IMR-90 (cell line): Measurements from ENCODE around the gene P2RX3. TPM values are rescaled to one million over a fixed set of nuclear protein-coding genes. Genes with fewer than 3 reads are reported as not detected.
"Not testable (repeated sequence)": the region's sequence is repeated elsewhere in the genome, so short reads cannot be mapped to it uniquely, and the experiment has no call there.

Experiments
- ATAC-seq: fragments of 200-7000 bp; cut with Tn5 transposase; 2 replicates; pipeline ENCODE4 v1.9.1; 2020; ENCODE audit warnings: low read depth, mild to moderate bottlenecking, moderate library complexity
- BruUV-seq: library from RNA; stranded (reverse); fragments of 400-500 nt; replicated peaks from 2 replicates; lab custom pipeline; 2021; lab: Mats Ljungman, UMichigan
- CTCF ChIA-PET: fragments of 300-600 bp; formaldehyde crosslinking; extraction: SDS; loops from one replicate; lab custom pipeline; 2021; ENCODE audit warnings: antibody characterized with exemption; lab: Yijun Ruan, JAX
- POLR2A ChIA-PET: fragments of 300-600 bp; sonication (Branson Sonifier 250); formaldehyde crosslinking; loops from one replicate; lab custom pipeline; 2022; ENCODE audit warnings: antibody characterized with exemption; ENCODE audit not compliant: unreplicated experiment; lab: Charles Lee
- DNase-seq: peaks from one replicate; pipeline ENCODE4 v3.0.0; 2013
- H2AFZ ChIP-seq: replicated peaks from 2 replicates; pipeline ENCODE3; 2013; ENCODE audit warnings: low read length, mild to moderate bottlenecking; ENCODE audit not compliant: poor library complexity
- H2AK5ac ChIP-seq: 2 replicates; pipeline ENCODE4 v1.6.1; 2013; ENCODE audit warnings: low read depth, low read length, inconsistent platforms
- H2AK9ac ChIP-seq: replicated peaks from 2 replicates; pipeline ENCODE3; 2013; ENCODE audit warnings: mild to moderate bottlenecking, low read depth, low read length, moderate library complexity; ENCODE audit not compliant: poor library complexity
- H2BK120ac ChIP-seq: 2 replicates; pipeline ENCODE4 v1.6.1; 2013; ENCODE audit warnings: low read depth, low read length, inconsistent platforms
- H2BK15ac ChIP-seq: 3 replicates; pipeline ENCODE4 v1.6.1; 2013; ENCODE audit warnings: low read depth, low read length, inconsistent platforms
- H2BK20ac ChIP-seq: 2 replicates; pipeline ENCODE4 v1.6.1; 2013; ENCODE audit warnings: low read depth, mild to moderate bottlenecking, inconsistent platforms, low read length, moderate library complexity
- H2BK5ac ChIP-seq: 2 replicates; pipeline ENCODE4 v1.6.1; 2013; ENCODE audit warnings: mild to moderate bottlenecking, low read depth, low read length, inconsistent platforms; ENCODE audit not compliant: poor library complexity, severe bottlenecking
- H3K14ac ChIP-seq: replicated peaks from 2 replicates; pipeline ENCODE4 v1.6.1; 2013; ENCODE audit warnings: low read depth, low read length, inconsistent platforms
- H3K18ac ChIP-seq: 2 replicates; pipeline ENCODE4 v1.6.1; 2013; ENCODE audit warnings: low read depth, low read length, control low read depth
- H3K23ac ChIP-seq: 2 replicates; pipeline ENCODE4 v1.6.1; 2013; ENCODE audit warnings: low read depth, low read length, inconsistent platforms
- H3K27ac ChIP-seq: 2 replicates; pipeline ENCODE4 v1.5.1; 2013; ENCODE audit warnings: mild to moderate bottlenecking, control low read depth, low read length; ENCODE audit not compliant: insufficient read depth
- H3K27me3 ChIP-seq: 2 replicates; pipeline ENCODE4 v1.6.1; 2013; ENCODE audit warnings: low read length; ENCODE audit not compliant: control insufficient read depth, insufficient read depth
- H3K36me3 ChIP-seq: 2 replicates; pipeline ENCODE4 v1.6.1; 2013; ENCODE audit warnings: low read length, mixed read lengths; ENCODE audit not compliant: control insufficient read depth, insufficient read depth
- H3K4ac ChIP-seq: 2 replicates; pipeline ENCODE4 v1.6.1; 2013; ENCODE audit warnings: low read depth, low read length, inconsistent platforms
- H3K4me1 ChIP-seq: 2 replicates; pipeline ENCODE4 v1.6.1; 2013; ENCODE audit warnings: low read length, mixed read lengths; ENCODE audit not compliant: control insufficient read depth, insufficient read depth
- H3K4me2 ChIP-seq: 2 replicates; pipeline ENCODE4 v1.6.1; 2013; ENCODE audit warnings: low read depth, mild to moderate bottlenecking, control low read depth, low read length, moderate library complexity
- H3K4me3 ChIP-seq: 2 replicates; pipeline ENCODE4 v1.5.1; 2013; ENCODE audit warnings: low read depth, mild to moderate bottlenecking, control low read depth, low read length, moderate library complexity; ENCODE audit not compliant: insufficient read depth
- H3K56ac ChIP-seq: 2 replicates; pipeline ENCODE4 v1.6.1; 2013; ENCODE audit warnings: low read length, inconsistent platforms; ENCODE audit not compliant: insufficient read depth; ENCODE audit errors: extremely low read depth
- H3K79me1 ChIP-seq, 2 experiments: 2 replicates each; pipeline ENCODE4 v1.6.1; 2013; ENCODE audit warnings: low read length in 2 of 2, inconsistent platforms in 1 of 2, low read depth in 1 of 2
- H3K9ac ChIP-seq: 2 replicates; pipeline ENCODE4 v1.6.1; 2013; ENCODE audit warnings: low read depth, low read length, control low read depth
- H3K9me1 ChIP-seq: 2 replicates; pipeline ENCODE4 v1.6.1; 2013; ENCODE audit warnings: low read length, inconsistent platforms; ENCODE audit not compliant: insufficient read depth
- H3K9me3 ChIP-seq: 2 replicates; pipeline ENCODE4 v1.6.1; 2013; ENCODE audit warnings: low read length; ENCODE audit not compliant: control insufficient read depth, insufficient read depth
- H4K20me1 ChIP-seq: 2 replicates; pipeline ENCODE4 v1.6.1; 2013; ENCODE audit warnings: low read length, inconsistent platforms; ENCODE audit not compliant: insufficient read depth
- H4K5ac ChIP-seq: 2 replicates; pipeline ENCODE4 v1.6.1; 2013; ENCODE audit warnings: mild to moderate bottlenecking, low read depth, low read length, control low read depth
- H4K8ac ChIP-seq, 2 experiments: 2 replicates each; pipeline ENCODE4 v1.6.1; 2013; ENCODE audit warnings: low read depth in 2 of 2, low read length in 2 of 2, control low read depth in 1 of 2, inconsistent platforms in 1 of 2
- H4K91ac ChIP-seq: 2 replicates; pipeline ENCODE4 v1.6.1; 2013; ENCODE audit warnings: low read depth, low read length, inconsistent platforms; ENCODE audit not compliant: insufficient read depth
- CEBPB ChIP-seq: IDR thresholded peaks from 2 replicates; pipeline ENCODE4 v1.6.1; 2012; ENCODE audit warnings: low read depth, low read length, improper control_type of control experiment
- MXI1 ChIP-seq: IDR thresholded peaks from 2 replicates; pipeline ENCODE4 v1.6.1; 2012; ENCODE audit warnings: low read depth, mild to moderate bottlenecking, low read length, moderate library complexity, borderline replicate concordance
- NFE2L2 ChIP-seq: fragments of 150-350 bp; IDR thresholded peaks from 2 replicates; pipeline ENCODE4 v1.6.1; 2016; ENCODE audit warnings: low read depth, mild to moderate bottlenecking, low read length
- WGBS, 2 experiments: methylation state at CpG; one replicate each; pipeline versions ENCODE4 v1.1.5 to v1.1.7; 2013; ENCODE audit warnings: missing lambda C conversion rate in 2 of 2; ENCODE audit not compliant: insufficient read length in 1 of 2; ENCODE audit errors: extremely low coverage in 2 of 2; 5-methylcytosine and 5-hydroxymethylcytosine counted together
- dilution Hi-C: fragments of 300-500 bp; cut with HindIII; formaldehyde crosslinking; loops from one replicate; pipeline ENCODE4 v1.14.3; 2018; ENCODE audit warnings: low sequenced_read_pairs; ENCODE audit not compliant: unreplicated experiment
- in situ Hi-C: fragments of 300-500 bp; cut with MboI; formaldehyde crosslinking; loops from 3 replicates; pipeline ENCODE4 v1.14.3; 2019; ENCODE audit warnings: low sequenced_read_pairs, inconsistent platforms, mixed read lengths
- intact Hi-C: fragments of 100-400 bp; cut with micrococcal nuclease; formaldehyde crosslinking; loops from 2 replicates; pipeline ENCODE4 v1.10.0; 2022
- polyA plus RNA-seq, 3 experiments: library from polyadenylated mRNA; depleted of rRNA; stranded (reverse); fragments of >200 nt; gene quantifications; 2 replicates each; pipeline ENCODE4 v1.2.3, GENCODE V29; 2012; ENCODE audit warnings: low replicate concordance in 1 of 3
- total RNA-seq: library from RNA; depleted of rRNA; stranded (reverse); fragments of >200 nt; gene quantifications from 2 replicates; pipeline ENCODE4 v1.2.3, GENCODE V29; 2012

P2RX3 gene
- total and polyA plus RNA-seq, 2 of the 4 experiments (the other 2 are of a cell fraction), result not detected

GRCh38 chr11:57294225-57295131 lies 43.7 kb upstream of the P2RX3 start (continued):
- TF ChIP-seq MXI1 (no peak), NFE2L2 (no peak)

GRCh38 chr11:57296205-57296604 lies 41.9 kb upstream of the P2RX3 start:
- BruUV-seq, in situ Hi-C loops: not testable (repeated sequence)

More at GRCh38 chr11:57296205-57296604, 41.9 kb upstream of the P2RX3 start:
- H2AK5ac ChIP-seq, H2AK9ac ChIP-seq, H2BK5ac ChIP-seq, intact Hi-C loops, H4K5ac ChIP-seq, H3K9ac ChIP-seq, POLR2A ChIA-PET, H4K8ac ChIP-seq, CTCF ChIA-PET, H2AFZ ChIP-seq, DNase-seq, H2BK120ac ChIP-seq, H3K79me1 ChIP-seq, H3K4me3 ChIP-seq, H4K20me1 ChIP-seq, dilution Hi-C loops, H2BK20ac ChIP-seq, H3K56ac ChIP-seq, H3K23ac ChIP-seq, H3K27me3 ChIP-seq, H3K4ac ChIP-seq, H2BK15ac ChIP-seq, H3K27ac ChIP-seq, ATAC-seq, H3K14ac ChIP-seq, H3K18ac ChIP-seq, H3K4me2 ChIP-seq, H4K91ac ChIP-seq: not testable (repeated sequence)
- TF ChIP-seq CEBPB, result peak; percentile 59
- no CpG with 5 or more reads among the region's 3 CpGs for WGBS, 2 experiments
- Histone ChIP-seq H3K9me3 (peaks cover 12% of the 10 kb centered on the region), H3K4me1 (peaks cover 12% of the 10 kb centered on the region), H3K9me1 (peaks cover 14% of the 10 kb centered on the region), H3K36me3 (peaks cover 40% of the 10 kb centered on the region)
